Measurements from ENCODE around the gene DNER. TPM values are rescaled to one million over a fixed set of nuclear protein-coding genes. Genes with fewer than 3 reads are reported as not detected.

DNER gene
- polyA plus RNA-seq, 1 donor (not counting 4 experiments of a cell fraction or from before 2014, with no cell fraction given): 8.5 TPM

- H3K4me2 ChIP-seq (ENCODE audit: control insufficient read depth, extremely low read depth, insufficient read depth, low read depth, low read length): no peak overlapping the region
- H3K4me3 ChIP-seq (ENCODE audit: control insufficient read depth in 2 of 3, extremely low read depth in 1 of 3, insufficient read depth in 2 of 3, low read depth in 1 of 3, low read length in 3 of 3): no peak overlapping the region
- no peak overlapping the region for H3K9ac ChIP-seq (ENCODE audit: control insufficient read depth, extremely low read depth, insufficient read depth, low read length)
- DNase-seq (ENCODE audit: low read depth, low spot score): no peak
- no peaks in the 10 kb centered on the region for H4K20me1 ChIP-seq (ENCODE audit: control insufficient read depth, extremely low read depth, insufficient read depth, low read length)
- H3K27ac ChIP-seq (ENCODE audit: control insufficient read depth, insufficient read depth, low read length): no peak overlapping the region
- H2AFZ ChIP-seq (ENCODE audit: control insufficient read depth, low read length): no peak overlapping the region
- no peaks in the 10 kb centered on the region for H3K27me3 ChIP-seq (ENCODE audit: control insufficient read depth, extremely low read depth, insufficient read depth, low read length)
- no peak for FAIRE-seq
- no peaks in the 10 kb centered on the region for H3K9me3 ChIP-seq (ENCODE audit: control insufficient read depth, low read depth, low read length)
- no peak for TF ChIP-seq CTCF (optimal IDR thresholded peaks at IDR 0.05 in 1 of 3, IDR thresholded peaks at IDR 0.05 in 1 of 3, conservative IDR thresholded peaks at IDR 0.05 in 1 of 3; ENCODE audit: extremely low read depth in 1 of 3, insufficient read depth in 2 of 3, low read length in 3 of 3)
- TF ChIP-seq EZH2 (IDR thresholded peaks at IDR 0.05; ENCODE audit: low read length): no peak
- dilution Hi-C loops (cut with MboI; ENCODE audit: extremely low pct_ligation_motif_present, low sequenced_read_pairs): no loop called here
- H3K9me1 ChIP-seq (ENCODE audit: control insufficient read depth, extremely low read depth, insufficient read depth, low read length): no peaks in the 10 kb centered on the region
- no peaks in the 10 kb centered on the region for H3K36me3 ChIP-seq (ENCODE audit: control insufficient read depth in 2 of 2, extremely low read depth in 1 of 2, insufficient read depth in 2 of 2, low read length in 2 of 2)
- no peaks in the 10 kb centered on the region for H3K4me1 ChIP-seq (ENCODE audit: control insufficient read depth, extremely low read depth, insufficient read depth, low read length)
- H3K79me2 ChIP-seq (ENCODE audit: control insufficient read depth, insufficient read depth, low read length): no peaks in the 10 kb centered on the region
Measured at GRCh38 chr2:229731363-229731762, 17.0 kb upstream of the DNER start.

GRCh38 chr2:229728370-229728769 is 14.0 kb upstream of the DNER start:
- no peaks in the 10 kb centered on the region for H3K27me3 ChIP-seq (ENCODE audit: control insufficient read depth, extremely low read depth, insufficient read depth, low read length)

More at GRCh38 chr2:229728370-229728769, 14.0 kb upstream of the DNER start:
- FAIRE-seq: no peak
- no peaks in the 10 kb centered on the region for H4K20me1 ChIP-seq (ENCODE audit: control insufficient read depth, extremely low read depth, insufficient read depth, low read length)
- H3K27ac ChIP-seq (ENCODE audit: control insufficient read depth, insufficient read depth, low read length): no peak overlapping the region
- H2AFZ ChIP-seq (ENCODE audit: control insufficient read depth, low read length): no peak overlapping the region
- no peak overlapping the region for H3K9ac ChIP-seq (ENCODE audit: control insufficient read depth, extremely low read depth, insufficient read depth, low read length)
- TF ChIP-seq CTCF (optimal IDR thresholded peaks at IDR 0.05 in 1 of 3, IDR thresholded peaks at IDR 0.05 in 1 of 3, conservative IDR thresholded peaks at IDR 0.05 in 1 of 3; ENCODE audit: extremely low read depth in 1 of 3, insufficient read depth in 2 of 3, low read length in 3 of 3) (no peak), EZH2 (IDR thresholded peaks at IDR 0.05; ENCODE audit: low read length) (no peak)
- dilution Hi-C loops (cut with MboI; ENCODE audit: extremely low pct_ligation_motif_present, low sequenced_read_pairs): no loop called here
- no peak overlapping the region for H3K4me3 ChIP-seq (ENCODE audit: control insufficient read depth in 2 of 3, extremely low read depth in 1 of 3, insufficient read depth in 2 of 3, low read depth in 1 of 3, low read length in 3 of 3)
- H3K4me2 ChIP-seq (ENCODE audit: control insufficient read depth, extremely low read depth, insufficient read depth, low read depth, low read length): no peak overlapping the region
- DNase-seq (ENCODE audit: low read depth, low spot score): no peak
- H3K9me1 ChIP-seq (ENCODE audit: control insufficient read depth, extremely low read depth, insufficient read depth, low read length): no peaks in the 10 kb centered on the region
- no peaks in the 10 kb centered on the region for H3K36me3 ChIP-seq (ENCODE audit: control insufficient read depth in 2 of 2, extremely low read depth in 1 of 2, insufficient read depth in 2 of 2, low read length in 2 of 2)
- H3K9me3 ChIP-seq (ENCODE audit: control insufficient read depth, low read depth, low read length): no peaks in the 10 kb centered on the region
- H3K4me1 ChIP-seq (ENCODE audit: control insufficient read depth, extremely low read depth, insufficient read depth, low read length): no peaks in the 10 kb centered on the region
- H3K79me2 ChIP-seq (ENCODE audit: control insufficient read depth, insufficient read depth, low read length): no peaks in the 10 kb centered on the region

Data from keratinocyte (primary cell).